ENCODE measurements around the gene PCDHA8. TPM values are rescaled to one million over a fixed set of nuclear protein-coding genes. Genes with fewer than 3 reads are reported as not detected.
"Not testable (repeated sequence)": the region's sequence is repeated elsewhere in the genome, so short reads cannot be mapped to it uniquely, and the experiment has no call there.

Gene PCDHA8
- total RNA-seq, 1 donor from 2014 or later, result not detected

GRCh38 chr5:140869555-140869886 is 28.5 kb downstream of the PCDHA8 start:
- no peak for ATAC-seq (ENCODE audit: low read depth)
- H3K4me1 Mint-ChIP-seq, result no peaks in the 10 kb centered on the region
- CTCF ChIA-PET, result no interaction called here

GRCh38 chr5:140870221-140871201 is 29.5 kb downstream of the PCDHA8 start:
- H3K4me3 Mint-ChIP-seq, result no peak overlapping the region
- ATAC-seq (ENCODE audit: low read depth), result no peak
- no peak for TF ChIP-seq CTCF (IDR thresholded peaks at IDR 0.05)
- intact Hi-C loops (cut with micrococcal nuclease), result no loop called here
- no peaks in the 10 kb centered on the region for H3K4me1 Mint-ChIP-seq
- peaks cover 10% of the 10 kb centered on the region for H3K27me3 Mint-ChIP-seq
- no peak for DNase-seq
- ChIA-PET CTCF (no interaction called here), POLR2A (no interaction called here)
- H3K36me3 Mint-ChIP-seq (ENCODE audit: low read depth), result no peaks in the 10 kb centered on the region
- peaks cover 4% of the 10 kb centered on the region for H3K9me3 Mint-ChIP-seq
- no peak overlapping the region for H3K27ac Mint-ChIP-seq

More at GRCh38 chr5:140869555-140869886, 28.5 kb downstream of the PCDHA8 start:
- Mint-ChIP-seq H3K27me3 (peaks cover 7% of the 10 kb centered on the region), H3K9me3 (peaks cover 4% of the 10 kb centered on the region), H3K36me3 (ENCODE audit: low read depth) (no peaks in the 10 kb centered on the region), H3K4me3 (no peak overlapping the region), H3K27ac (no peak overlapping the region)
- no peak for DNase-seq
- no peak for TF ChIP-seq CTCF (IDR thresholded peaks at IDR 0.05)
- intact Hi-C loops (cut with micrococcal nuclease), result loop anchor here (10.0 kb wide), 1 partner anchor 235 kb away; the partner anchor contains the start of gene PCDHB3
- POLR2A ChIA-PET, result no interaction called here

DNA sequence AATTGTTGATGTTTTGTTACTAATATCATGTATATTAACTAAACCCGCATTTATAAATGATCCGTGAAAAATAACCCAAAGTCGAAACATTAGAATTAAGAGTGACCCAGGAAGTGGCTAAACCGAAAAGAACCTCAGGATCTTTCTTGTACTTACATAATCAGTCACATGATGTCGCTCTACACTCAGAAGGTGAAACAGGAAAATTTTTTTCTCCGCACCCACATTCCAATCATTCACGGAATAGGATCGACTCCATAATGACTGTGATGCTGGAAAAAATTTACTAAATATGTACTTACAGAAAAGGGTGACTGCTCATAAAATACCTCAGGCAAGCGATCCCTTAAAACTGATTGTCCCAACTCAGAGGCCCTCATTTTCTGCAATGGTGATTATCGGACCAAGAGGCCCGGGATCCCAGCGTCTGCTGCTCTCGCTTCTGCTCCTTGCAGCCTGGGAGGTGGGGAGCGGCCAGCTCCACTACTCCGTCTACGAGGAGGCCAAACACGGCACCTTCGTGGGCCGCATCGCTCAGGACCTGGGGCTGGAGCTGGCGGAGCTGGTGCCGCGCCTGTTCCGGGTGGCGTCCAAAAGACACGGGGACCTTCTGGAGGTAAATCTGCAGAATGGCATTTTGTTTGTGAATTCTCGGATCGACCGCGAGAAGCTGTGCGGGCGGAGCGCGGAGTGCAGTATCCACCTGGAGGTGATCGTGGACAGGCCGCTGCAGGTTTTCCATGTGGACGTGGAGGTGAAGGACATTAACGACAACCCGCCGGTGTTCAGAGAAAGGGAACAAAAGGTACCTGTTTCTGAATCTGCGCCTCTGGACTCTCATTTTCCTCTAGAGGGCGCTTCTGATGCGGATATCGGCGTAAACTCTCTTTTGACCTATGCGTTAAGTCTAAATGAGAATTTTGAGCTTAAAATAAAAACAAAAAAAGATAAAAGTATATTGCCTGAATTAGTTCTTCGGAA is 34.4 kb downstream of the PCDHA8 start, which contains the start of gene PCDHA12:
TSS of gene PCDHA12 (plus strand) at position 224 of the 981 bp plus-strand sequence. CDS start at position 389, 165 bp downstream.
- Mint-ChIP-seq H3K27ac (no peak within 1 kb of the TSS), H3K9me3 (peaks cover 6% of the 10 kb centered on the region), H3K4me3 (no peak within 1 kb of the TSS), H3K36me3 (ENCODE audit: low read depth) (no peaks in the 10 kb centered on the region), H3K27me3 (peaks cover 19% of the 10 kb centered on the region), H3K4me1 (no peaks in the 10 kb centered on the region)
- TF ChIP-seq CTCF (IDR thresholded peaks at IDR 0.05), result no peak
- ATAC-seq (ENCODE audit: low read depth) (no peak), DNase-seq (no peak)
- CTCF ChIA-PET, result no interaction called here
- POLR2A ChIA-PET, result no interaction called here
- intact Hi-C loops (cut with micrococcal nuclease), result no loop called here

- H3K4me3 Mint-ChIP-seq; H3K36me3 Mint-ChIP-seq (ENCODE audit: low read depth); H3K27ac Mint-ChIP-seq; ATAC-seq (ENCODE audit: low read depth); DNase-seq; H3K4me1 Mint-ChIP-seq; intact Hi-C loops (cut with micrococcal nuclease); POLR2A ChIA-PET; CTCF ChIA-PET: not testable (repeated sequence)
- H3K27me3 Mint-ChIP-seq, result peaks cover 22% of the 10 kb centered on the region
- H3K9me3 Mint-ChIP-seq, result peaks cover 13% of the 10 kb centered on the region
Measured at GRCh38 chr5:140876541-140877261, 35.7 kb downstream of the PCDHA8 start.

GRCh38 chr5:140877262-140877581 is 36.2 kb downstream of the PCDHA8 start:
- ChIA-PET CTCF (no interaction called here), POLR2A (no interaction called here)
- peaks cover 13% of the 10 kb centered on the region for H3K9me3 Mint-ChIP-seq
- no peaks in the 10 kb centered on the region for H3K36me3 Mint-ChIP-seq (ENCODE audit: low read depth)
- intact Hi-C loops (cut with micrococcal nuclease), result no loop called here
- no peak for TF ChIP-seq CTCF (IDR thresholded peaks at IDR 0.05)
- ATAC-seq (ENCODE audit: low read depth) (no peak), DNase-seq (no peak)
- H3K4me3 Mint-ChIP-seq, result no peak overlapping the region
- H3K4me1 Mint-ChIP-seq, result no peaks in the 10 kb centered on the region
- peaks cover 22% of the 10 kb centered on the region for H3K27me3 Mint-ChIP-seq
- no peak overlapping the region for H3K27ac Mint-ChIP-seq
